SJSA1 (cell line): ENCODE data around the gene GATD1. TPM values are rescaled to one million over a fixed set of nuclear protein-coding genes. Genes with fewer than 3 reads are reported as not detected.
A peak's percentile ranks its signal among the peaks of the same experiment; 100 is the strongest.

ENCODE experiments used
- DNase-seq, 2 experiments: peaks; one replicate each; pipeline ENCODE4 v3.0.0-alpha.2; 2015 to 2020; ENCODE audit warnings: low spot score in 2 of 2, low read depth in 1 of 2
- H3K27ac ChIP-seq: fragments of 250-450 bp; sonication (Bioruptor Pico); 2 replicates; pipeline ENCODE4 v1.5.1; 2020; ENCODE audit warnings: mild to moderate bottlenecking, moderate library complexity
- H3K27me3 ChIP-seq: fragments of 250-450 bp; sonication (Bioruptor Pico); replicated peaks from 2 replicates; pipeline ENCODE4 v1.5.1; 2020; ENCODE audit warnings: mild to moderate bottlenecking, moderate library complexity
- H3K36me3 ChIP-seq: fragments of 250-450 bp; sonication (Bioruptor Pico); 2 replicates; pipeline ENCODE4 v1.5.1; 2020; ENCODE audit warnings: mild to moderate bottlenecking
- H3K4me1 ChIP-seq: fragments of 250-450 bp; sonication (Bioruptor Pico); replicated peaks from 2 replicates; pipeline ENCODE4 v1.6.1; 2021; ENCODE audit warnings: mild to moderate bottlenecking
- H3K4me3 ChIP-seq: fragments of 250-450 bp; sonication (Bioruptor Pico); 2 replicates; pipeline ENCODE4 v1.5.1; 2020; ENCODE audit warnings: mild to moderate bottlenecking
- H3K9me3 ChIP-seq: fragments of 250-450 bp; sonication (Bioruptor Pico); replicated peaks from 2 replicates; pipeline ENCODE4 v1.5.1; 2020; ENCODE audit warnings: mild to moderate bottlenecking
- total RNA-seq: library from RNA; depleted of rRNA; stranded (reverse); fragments of >200 nt; shearing (Covaris generic); gene quantifications from 2 replicates; pipeline ENCODE4 v1.2.3, GENCODE V29; 2014

Gene GATD1
- total RNA-seq, 1 experiment from 2014 or later: 12.4 TPM

DNA sequence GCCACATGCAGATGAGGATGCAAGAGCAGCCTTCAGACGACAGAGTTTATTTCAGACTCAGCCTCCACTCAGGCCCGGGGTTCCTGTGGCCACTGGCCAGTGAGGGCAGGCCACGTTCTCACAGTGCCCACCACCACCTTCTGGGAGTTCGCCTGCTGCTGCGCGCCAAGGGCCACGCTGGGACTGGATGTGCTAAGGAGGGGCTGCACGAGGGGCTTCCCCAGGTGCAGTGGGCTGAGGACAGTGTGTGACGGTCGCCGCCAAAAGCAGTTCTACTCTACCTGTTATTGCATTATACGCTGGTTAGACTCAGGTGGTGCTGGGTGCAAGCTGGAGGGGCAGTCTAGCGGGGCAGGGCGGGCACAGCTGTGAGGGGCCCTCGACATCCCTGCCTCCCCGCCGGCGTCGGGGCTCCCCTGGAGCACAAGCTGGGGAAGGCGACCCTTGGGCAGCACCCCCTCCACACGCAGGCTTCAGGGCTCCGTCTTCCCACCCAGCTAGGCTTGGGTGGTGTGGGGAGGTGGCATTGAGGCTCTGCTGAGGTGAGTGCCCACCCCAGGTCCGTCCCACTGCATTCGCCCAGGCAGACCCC lies 9.9 kb upstream of the GATD1 start:
- H3K9me3 ChIP-seq: no peaks in the 10 kb centered on the region
- H3K27ac ChIP-seq: no peak overlapping the region
- H3K4me1 ChIP-seq: no peaks in the 10 kb centered on the region
- H3K4me3 ChIP-seq: no peak overlapping the region
- no peaks in the 10 kb centered on the region for H3K36me3 ChIP-seq
- H3K27me3 ChIP-seq: no peaks in the 10 kb centered on the region
- no peak for DNase-seq

GRCh38 chr11:786235-787083 lies 9.2 kb upstream of the GATD1 start:
- Histone ChIP-seq H3K4me1 (no peaks in the 10 kb centered on the region), H3K4me3 (no peak overlapping the region), H3K36me3 (no peaks in the 10 kb centered on the region), H3K27me3 (no peaks in the 10 kb centered on the region), H3K9me3 (no peaks in the 10 kb centered on the region), H3K27ac (no peak overlapping the region)
- no peak for DNase-seq

DNA sequence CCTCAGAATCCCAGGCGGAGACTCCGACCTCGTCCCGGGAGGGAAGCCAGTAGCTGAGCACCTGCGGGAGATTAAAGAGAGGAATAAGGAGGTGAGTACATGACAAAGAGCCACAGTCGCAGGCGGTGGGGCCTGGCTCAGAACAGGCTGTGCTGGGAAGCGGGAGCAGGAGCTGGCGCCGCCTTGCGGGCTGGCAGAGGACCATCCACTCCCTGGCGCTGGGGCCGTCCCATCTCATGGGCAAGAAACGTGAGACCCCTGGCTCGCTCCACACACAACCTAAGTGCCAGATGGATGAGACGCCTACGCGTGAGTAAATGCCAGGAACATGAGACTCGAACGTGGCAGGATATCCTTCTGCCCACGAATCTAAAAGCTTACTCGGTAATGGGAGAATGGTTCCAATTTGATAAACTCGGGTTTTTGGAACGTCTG lies 6.3 kb upstream of the GATD1 start:
- no peak for DNase-seq
- no peaks in the 10 kb centered on the region for H3K9me3 ChIP-seq
- no peak overlapping the region for H3K4me3 ChIP-seq
- no peaks in the 10 kb centered on the region for H3K4me1 ChIP-seq
- H3K27ac ChIP-seq: no peak overlapping the region
- no peaks in the 10 kb centered on the region for H3K27me3 ChIP-seq
- 0 out of 2 replicates have a peak, but pooled peaks cover 3% of the 10 kb centered on the region for H3K36me3 ChIP-seq

GRCh38 chr11:782264-783174 lies 5.2 kb upstream of the GATD1 start:
- DNase-seq: no peak
- peaks cover 5% of the 10 kb centered on the region for H3K4me1 ChIP-seq
- H3K9me3 ChIP-seq: no peaks in the 10 kb centered on the region
- H3K36me3 ChIP-seq: peaks cover 3% of the 10 kb centered on the region; the same call in 1 of the 2 replicates
- no peaks in the 10 kb centered on the region for H3K27me3 ChIP-seq
- H3K27ac ChIP-seq: no peak overlapping the region
- H3K4me3 ChIP-seq: no peak overlapping the region

- no peaks in the 10 kb centered on the region for H3K9me3 ChIP-seq
- peaks cover 9% of the 10 kb centered on the region for H3K4me1 ChIP-seq
- H3K27ac ChIP-seq: no peak overlapping the region
- no peaks in the 10 kb centered on the region for H3K27me3 ChIP-seq
- no peak for DNase-seq
- H3K4me3 ChIP-seq: no peak overlapping the region
- H3K36me3 ChIP-seq: peaks cover 3% of the 10 kb centered on the region; the same call in 1 of the 2 replicates
Measured at GRCh38 chr11:779955-780532, 2.8 kb upstream of the GATD1 start.

- Histone ChIP-seq H3K27ac (no peak overlapping the region), H3K36me3 (peaks cover 3% of the 10 kb centered on the region; the same call in 1 of the 2 replicates), H3K4me3 (no peak overlapping the region), H3K9me3 (no peaks in the 10 kb centered on the region), H3K27me3 (no peaks in the 10 kb centered on the region), H3K4me1 (peaks cover 9% of the 10 kb centered on the region)
- DNase-seq: no peak
Measured at GRCh38 chr11:778976-779954, 2.0 kb upstream of the GATD1 start.

DNA sequence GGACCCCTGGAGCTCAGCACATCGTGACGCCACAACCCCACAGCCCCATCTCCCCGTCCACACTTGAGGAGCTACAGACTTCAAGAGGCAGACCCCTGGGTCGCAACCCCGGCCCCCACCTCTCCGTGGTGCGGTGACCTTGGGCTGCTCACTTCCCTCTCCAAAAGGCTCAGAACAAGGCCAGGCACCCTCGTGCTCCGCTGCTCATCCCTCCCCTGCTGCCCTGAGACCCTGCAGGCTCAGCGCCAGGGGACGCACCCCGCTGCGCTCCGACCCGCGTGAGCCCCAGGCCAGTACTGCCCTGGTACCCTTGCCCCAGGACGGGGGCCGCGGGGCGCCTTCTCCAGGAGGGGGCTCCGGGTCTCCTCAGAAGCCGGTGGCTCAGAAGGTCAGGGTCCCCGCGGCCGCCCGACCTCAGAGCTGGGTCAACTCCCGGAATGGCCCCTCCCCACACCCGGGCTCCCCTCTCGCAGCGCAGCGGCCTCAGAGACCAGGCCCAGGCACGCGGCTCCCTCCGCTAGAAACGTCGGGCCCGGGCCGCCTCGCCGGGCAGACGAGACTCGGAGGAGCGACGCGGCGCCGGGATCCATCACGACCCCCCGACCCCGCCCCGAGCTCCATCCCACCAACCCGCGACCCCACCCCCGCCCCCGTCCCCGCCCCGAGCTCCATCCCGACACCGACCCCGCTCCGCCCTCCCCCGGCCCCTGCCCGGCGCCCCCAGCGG lies 563 bp downstream of the GATD1 start:
- H3K4me1 ChIP-seq: peaks cover 9% of the 10 kb centered on the region
- DNase-seq: no peak
- peak overlapping the region; percentile 68 for H3K27ac ChIP-seq
- H3K27me3 ChIP-seq: no peaks in the 10 kb centered on the region
- peaks cover 6% of the 10 kb centered on the region for H3K36me3 ChIP-seq
- peak overlapping the region; percentile 87 for H3K4me3 ChIP-seq
- no peaks in the 10 kb centered on the region for H3K9me3 ChIP-seq

DNA sequence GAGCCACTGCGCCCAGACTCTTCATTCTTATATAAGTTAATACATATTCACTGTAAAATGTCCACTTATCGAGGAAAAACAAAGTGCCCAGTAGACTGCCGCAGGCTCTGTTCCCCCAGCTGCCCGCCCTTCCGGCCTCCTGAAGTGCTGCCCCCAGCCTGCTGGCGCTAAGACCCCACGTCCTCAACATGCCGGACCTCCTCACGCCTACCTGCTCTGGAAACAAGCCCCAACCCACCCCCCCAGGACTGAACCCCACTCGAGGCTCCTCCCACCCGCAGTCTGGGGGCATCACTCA lies 1.1 kb downstream of the GATD1 start:
- Histone ChIP-seq H3K9me3 (no peaks in the 10 kb centered on the region), H3K27ac (no peak overlapping the region), H3K36me3 (peaks cover 6% of the 10 kb centered on the region), H3K27me3 (no peaks in the 10 kb centered on the region), H3K4me3 (peak overlapping the region; percentile 87), H3K4me1 (peaks cover 9% of the 10 kb centered on the region)
- no peak for DNase-seq

DNA sequence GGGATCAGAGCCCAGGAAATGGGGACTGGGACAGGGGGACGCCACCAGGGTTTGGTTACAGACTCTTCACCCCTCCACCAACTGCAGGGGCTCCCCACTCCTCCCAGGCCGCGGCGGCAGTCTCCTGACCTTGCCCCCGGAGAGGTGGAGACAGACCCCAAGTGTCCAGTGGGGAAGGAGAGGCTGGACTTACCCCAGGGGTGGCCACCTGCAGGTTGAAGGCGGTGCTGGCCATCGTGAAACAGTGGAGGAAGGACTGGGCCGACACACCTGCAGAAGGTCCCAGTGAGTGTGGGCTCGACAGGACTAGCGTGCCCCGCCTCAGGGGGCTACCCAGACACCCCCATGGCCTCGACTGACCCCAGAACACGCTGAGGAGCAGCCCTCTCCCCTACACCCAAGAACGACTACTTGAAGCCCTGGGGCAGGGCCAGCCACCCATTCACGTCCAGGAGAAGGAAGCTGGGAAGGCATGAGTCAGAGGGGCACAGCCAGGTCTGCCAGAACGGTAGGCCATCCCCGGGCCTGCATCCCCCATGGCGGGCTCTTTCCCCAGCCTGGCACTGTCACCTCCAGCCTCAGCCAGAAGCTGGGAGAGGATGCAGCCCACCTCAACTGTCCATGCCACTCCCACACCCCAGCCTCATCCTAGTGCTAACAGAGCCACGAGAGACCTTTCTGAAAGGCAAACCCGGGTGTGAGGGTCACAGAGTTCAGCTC lies 2.3 kb downstream of the GATD1 start:
- Histone ChIP-seq H3K36me3 (peaks cover 15% of the 10 kb centered on the region), H3K4me3 (no peak overlapping the region), H3K27me3 (no peaks in the 10 kb centered on the region), H3K4me1 (peaks cover 9% of the 10 kb centered on the region), H3K27ac (no peak overlapping the region), H3K9me3 (no peaks in the 10 kb centered on the region)
- DNase-seq: peak in 1 of 2 experiments; percentile 37

- DNase-seq: no peak
- H3K4me1 ChIP-seq: peaks cover 9% of the 10 kb centered on the region
- H3K27me3 ChIP-seq: no peaks in the 10 kb centered on the region
- H3K4me3 ChIP-seq: no peak overlapping the region
- no peaks in the 10 kb centered on the region for H3K9me3 ChIP-seq
- no peak overlapping the region for H3K27ac ChIP-seq
- peaks cover 12% of the 10 kb centered on the region for H3K36me3 ChIP-seq
Measured at GRCh38 chr11:773830-774229, 3.5 kb downstream of the GATD1 start.

GRCh38 chr11:773425-773824 lies 3.9 kb downstream of the GATD1 start:
- Histone ChIP-seq H3K27me3 (no peaks in the 10 kb centered on the region), H3K4me1 (peaks cover 8% of the 10 kb centered on the region), H3K9me3 (no peaks in the 10 kb centered on the region), H3K36me3 (peaks cover 12% of the 10 kb centered on the region), H3K4me3 (no peak overlapping the region), H3K27ac (no peak overlapping the region)
- no peak for DNase-seq
